Measurements from ENCODE around the gene PTMS. TPM values are rescaled to one million over a fixed set of nuclear protein-coding genes. Genes with fewer than 3 reads are reported as not detected.

The PTMS gene
- total and polyA plus RNA-seq, 9 of the 15 experiments (the other 6 are each of a cell fraction or from before 2014, with no cell fraction given): 5.1 to 287 (median 78.5) TPM

GRCh38 chr12:6766651-6767349 lies 637 bp downstream of the PTMS start (continued):
- TF ChIP-seq CREB3L1 (IDR thresholded peaks at IDR 0.05; ENCODE audit: borderline replicate concordance, low read depth) (no peak), CGGBP1 (CRISPR knock-in tag; IDR thresholded peaks at IDR 0.05) (no peak), CCNT2 (IDR thresholded peaks at IDR 0.05; ENCODE audit: borderline replicate concordance, extremely low read depth, insufficient read length, low read depth, low read length) (peak; percentile 48), ZC3H11A (IDR thresholded peaks at IDR 0.05; ENCODE audit: low read depth, low read length) (no peak), ELF1 (tag; IDR thresholded peaks at IDR 0.05) (no peak), CBX3 (IDR thresholded peaks at IDR 0.05; ENCODE audit: borderline replicate concordance in 1 of 2, low read length in 2 of 2) (no peak), HCFC1 (IDR thresholded peaks at IDR 0.05; ENCODE audit: low read depth, low read length) (peak; percentile 25; the same call in 1 of the 2 replicates), NR2C2 (CRISPR knock-in tag; IDR thresholded peaks at IDR 0.05) (no peak), NR2C2 (tag; IDR thresholded peaks at IDR 0.05) (no peak), FOXJ2 (tag; IDR thresholded peaks at IDR 0.05) (no peak), FIP1L1 (IDR thresholded peaks at IDR 0.05; ENCODE audit: low read depth, low read length, poor library complexity, severe bottlenecking) (peak; percentile 77), MYC (IDR thresholded peaks at IDR 0.05; ENCODE audit: low read depth, low read length) (peak; percentile 58), MYC (CRISPR knock-in tag; IDR thresholded peaks at IDR 0.05; ENCODE audit: borderline replicate concordance, low read depth) (no peak), MBD2 (IDR thresholded peaks at IDR 0.05; ENCODE audit: borderline replicate concordance, low read depth) (no peak), CREBBP (IDR thresholded peaks at IDR 0.05; ENCODE audit: low read depth, low read length) (no peak), HNRNPUL1 (IDR thresholded peaks at IDR 0.05; ENCODE audit: low read length) (no peak), NBN (IDR thresholded peaks at IDR 0.05; ENCODE audit: low read depth) (no peak), ZBED1 (IDR thresholded peaks at IDR 0.05) (no peak), EP400 (IDR thresholded peaks at IDR 0.05) (peak; percentile 34), ETV5 (CRISPR knock-in tag; IDR thresholded peaks at IDR 0.05; ENCODE audit: low read depth) (peak; percentile 32; the same call in 1 of the 2 replicates), ETS2 (tag; IDR thresholded peaks at IDR 0.05; ENCODE audit: borderline replicate concordance, poor library complexity, severe bottlenecking) (no peak), ZNF444 (CRISPR knock-in tag; IDR thresholded peaks at IDR 0.05) (no peak), HNRNPL (IDR thresholded peaks at IDR 0.05; ENCODE audit: low read depth, low read length) (no peak), RAD51 (IDR thresholded peaks at IDR 0.05; ENCODE audit: borderline replicate concordance, low read depth) (no peak), ELF4 (CRISPR knock-in tag; IDR thresholded peaks at IDR 0.05) (no peak), POLR2A (conservative IDR thresholded peaks at IDR 0.05) (no peak; the same call in 1 of the 2 replicates), NCOA6 (IDR thresholded peaks at IDR 0.05) (peak; percentile 45)

Measured in K562 (cell line).